Ectodermal cell (in vitro differentiated cells): ENCODE results near the gene POLR1A.

ENCODE experiments used
- H3K27ac ChIP-seq: 2 replicates; pipeline ENCODE4 v1.7.0; 2013; ENCODE audit warnings: mild to moderate bottlenecking, low read depth, low read length; ENCODE audit not compliant: insufficient read depth, poor library complexity, severe bottlenecking
- H3K27me3 ChIP-seq: 2 replicates; pipeline ENCODE4 v1.7.0; 2013; ENCODE audit warnings: mild to moderate bottlenecking, low read length; ENCODE audit not compliant: insufficient read depth, control insufficient read depth, poor library complexity, severe bottlenecking
- H3K36me3 ChIP-seq: one replicate; pipeline ENCODE4 v1.7.0; 2013; ENCODE audit warnings: low read length; ENCODE audit not compliant: control insufficient read depth, insufficient read depth
- H3K4me1 ChIP-seq: one replicate; pipeline ENCODE4 v1.7.0; 2013; ENCODE audit warnings: low read length; ENCODE audit not compliant: control insufficient read depth, insufficient read depth
- H3K4me3 ChIP-seq: 2 replicates; pipeline ENCODE4 v1.7.0; 2013; ENCODE audit warnings: low read depth, low read length, control low read depth; ENCODE audit not compliant: insufficient read depth
- H3K9me3 ChIP-seq: 2 replicates; pipeline ENCODE4 v1.7.0; 2013; ENCODE audit warnings: mild to moderate bottlenecking, low read length, moderate library complexity; ENCODE audit not compliant: control insufficient read depth
- WGBS, 2 experiments: methylation state at CpG; one replicate each; pipeline ENCODE4 v1.1.7; 2013; ENCODE audit warnings: missing lambda C conversion rate in 2 of 2; 5-methylcytosine and 5-hydroxymethylcytosine counted together

The POLR1A gene

GRCh38 chr2:86015006-86015405, 90.7 kb downstream of the POLR1A start:
- no peaks in the 10 kb centered on the region for H3K9me3 ChIP-seq
- H3K27me3 ChIP-seq, result no peaks in the 10 kb centered on the region
- no peak overlapping the region for H3K27ac ChIP-seq
- H3K36me3 ChIP-seq, result no peaks in the 10 kb centered on the region
- H3K4me1 ChIP-seq, result no peaks in the 10 kb centered on the region
- WGBS, 2 experiments, result 94 to 95% methylated on average over 2 of the region's 2 CpGs
- no peak overlapping the region for H3K4me3 ChIP-seq

GRCh38 chr2:86014493-86014892, 91.2 kb downstream of the POLR1A start:
- H3K27ac ChIP-seq, result no peak overlapping the region
- no peaks in the 10 kb centered on the region for H3K36me3 ChIP-seq
- 91% methylated on average over 2 of the region's 2 CpGs for WGBS, 2 experiments
- no peaks in the 10 kb centered on the region for H3K4me1 ChIP-seq
- no peaks in the 10 kb centered on the region for H3K9me3 ChIP-seq
- H3K27me3 ChIP-seq, result no peaks in the 10 kb centered on the region
- no peak overlapping the region for H3K4me3 ChIP-seq

- no peak overlapping the region for H3K4me3 ChIP-seq
- WGBS, 2 experiments, result 87 to 88% methylated on average over 8 to 9 of the region's 9 CpGs
- no peaks in the 10 kb centered on the region for H3K36me3 ChIP-seq
- H3K27me3 ChIP-seq, result no peaks in the 10 kb centered on the region
- no peak overlapping the region for H3K27ac ChIP-seq
- H3K9me3 ChIP-seq, result no peaks in the 10 kb centered on the region
- H3K4me1 ChIP-seq, result no peaks in the 10 kb centered on the region
These were observed 93.5 kb downstream of the POLR1A start for GRCh38 chr2:86012007-86012712.

- H3K9me3 ChIP-seq, result no peaks in the 10 kb centered on the region
- WGBS, 2 experiments, result 83 to 91% methylated on average over 9 of the region's 9 CpGs
- no peaks in the 10 kb centered on the region for H3K27me3 ChIP-seq
- no peaks in the 10 kb centered on the region for H3K36me3 ChIP-seq
- no peaks in the 10 kb centered on the region for H3K4me1 ChIP-seq
- no peak overlapping the region for H3K4me3 ChIP-seq
- H3K27ac ChIP-seq, result no peak overlapping the region
These were observed 94.2 kb downstream of the POLR1A start for GRCh38 chr2:86011449-86011941.

GRCh38 chr2:86010083-86010482, 95.6 kb downstream of the POLR1A start:
- Histone ChIP-seq H3K9me3 (peaks cover 4% of the 10 kb centered on the region), H3K27me3 (no peaks in the 10 kb centered on the region), H3K4me3 (no peak overlapping the region), H3K36me3 (no peaks in the 10 kb centered on the region), H3K4me1 (no peaks in the 10 kb centered on the region), H3K27ac (no peak overlapping the region)

GRCh38 chr2:86006524-86006923, 99.2 kb downstream of the POLR1A start:
- H3K4me1 ChIP-seq, result no peaks in the 10 kb centered on the region
- no peaks in the 10 kb centered on the region for H3K36me3 ChIP-seq
- H3K27me3 ChIP-seq, result no peaks in the 10 kb centered on the region
- H3K27ac ChIP-seq, result no peak overlapping the region
- WGBS, 2 experiments, result 79 to 93% methylated on average over 2 of the region's 2 CpGs
- no peak overlapping the region for H3K4me3 ChIP-seq
- H3K9me3 ChIP-seq, result peaks cover 4% of the 10 kb centered on the region

GRCh38 chr2:86003967-86004366, 101.7 kb downstream of the POLR1A start:
- Histone ChIP-seq H3K27me3 (no peaks in the 10 kb centered on the region), H3K4me1 (no peaks in the 10 kb centered on the region), H3K4me3 (no peak overlapping the region), H3K27ac (no peak overlapping the region), H3K9me3 (peaks cover 4% of the 10 kb centered on the region), H3K36me3 (no peaks in the 10 kb centered on the region)
- 90 to 96% methylated on average over 2 to 3 of the region's 3 CpGs for WGBS, 2 experiments

GRCh38 chr2:86003104-86003503, 102.6 kb downstream of the POLR1A start:
- no peak overlapping the region for H3K4me3 ChIP-seq
- H3K27ac ChIP-seq, result no peak overlapping the region
- peaks cover 6% of the 10 kb centered on the region for H3K4me1 ChIP-seq
- 95 to 100% methylated on average over 1 of the region's 1 CpG for WGBS, 2 experiments
- H3K36me3 ChIP-seq, result no peaks in the 10 kb centered on the region
- H3K27me3 ChIP-seq, result no peaks in the 10 kb centered on the region
- peaks cover 4% of the 10 kb centered on the region for H3K9me3 ChIP-seq

GRCh38 chr2:86002375-86002774, 103.3 kb downstream of the POLR1A start:
- WGBS, 2 experiments, result 91 to 92% methylated on average over 4 of the region's 4 CpGs

GRCh38 chr2:86001326-86001725, 104.4 kb downstream of the POLR1A start:
- 90 to 98% methylated on average over 1 of the region's 1 CpG for WGBS, 2 experiments
- H3K4me3 ChIP-seq, result no peak overlapping the region
- no peaks in the 10 kb centered on the region for H3K27me3 ChIP-seq

More at GRCh38 chr2:86002375-86002774, 103.3 kb downstream of the POLR1A start:
- no peak overlapping the region for H3K27ac ChIP-seq
- H3K27me3 ChIP-seq, result no peaks in the 10 kb centered on the region
- H3K4me1 ChIP-seq, result peaks cover 10% of the 10 kb centered on the region
- peaks cover 4% of the 10 kb centered on the region for H3K9me3 ChIP-seq
- no peaks in the 10 kb centered on the region for H3K36me3 ChIP-seq
- no peak overlapping the region for H3K4me3 ChIP-seq

More at GRCh38 chr2:86001326-86001725, 104.4 kb downstream of the POLR1A start:
- Histone ChIP-seq H3K4me1 (peaks cover 20% of the 10 kb centered on the region), H3K36me3 (no peaks in the 10 kb centered on the region), H3K27ac (no peak overlapping the region), H3K9me3 (peaks cover 4% of the 10 kb centered on the region)
